Hepatocyte (in vitro differentiated cells): ENCODE results near the gene ROR1. TPM values are rescaled to one million over a fixed set of nuclear protein-coding genes. Genes with fewer than 3 reads are reported as not detected.

Source experiments
- DNase-seq: peaks from one replicate; pipeline ENCODE4 v3.0.0-alpha.2; 2016; ENCODE audit warnings: low spot score
- H2AFZ ChIP-seq: fragments of 200-600 bp; sonication (generic); 2 replicates; pipeline ENCODE4 v1.6.0; 2016; ENCODE audit warnings: antibody characterized with exemption, mild to moderate bottlenecking
- H3K27ac ChIP-seq: fragments of 200-600 bp; sonication (generic); 2 replicates; pipeline ENCODE4 v1.5.1; 2016; ENCODE audit warnings: mild to moderate bottlenecking
- H3K27me3 ChIP-seq: fragments of 200-600 bp; sonication (generic); 2 replicates; pipeline ENCODE4 v1.6.1; 2016
- H3K36me3 ChIP-seq: fragments of 200-600 bp; sonication (generic); replicated peaks from 2 replicates; pipeline ENCODE4 v1.5.1; 2016; ENCODE audit warnings: low read depth; ENCODE audit not compliant: insufficient read depth
- H3K4me1 ChIP-seq: fragments of 200-600 bp; sonication (generic); 2 replicates; pipeline ENCODE4 v1.5.1; 2016; ENCODE audit warnings: mild to moderate bottlenecking, moderate library complexity; ENCODE audit not compliant: insufficient read depth
- H3K4me2 ChIP-seq: fragments of 200-600 bp; sonication (generic); 2 replicates; pipeline ENCODE4 v1.6.0; 2016
- H3K4me3 ChIP-seq: fragments of 200-600 bp; sonication (generic); 2 replicates; pipeline ENCODE4 v1.5.1; 2016; ENCODE audit warnings: mild to moderate bottlenecking
- H3K79me2 ChIP-seq: fragments of 200-600 bp; sonication (generic); 2 replicates; pipeline ENCODE4 v1.6.0; 2017; ENCODE audit warnings: mild to moderate bottlenecking
- H3K9me2 ChIP-seq: fragments of 200-600 bp; sonication (generic); replicated peaks from 2 replicates; pipeline ENCODE4 v1.6.0; 2017; ENCODE audit warnings: mild to moderate bottlenecking; ENCODE audit not compliant: insufficient read depth
- H3K9me3 ChIP-seq: fragments of 200-600 bp; sonication (generic); 2 replicates; pipeline ENCODE4 v1.5.1; 2016; ENCODE audit warnings: low read depth, mild to moderate bottlenecking
- H4K20me1 ChIP-seq: fragments of 200-600 bp; sonication (generic); 2 replicates; pipeline ENCODE4 v1.6.0; 2016; ENCODE audit warnings: mild to moderate bottlenecking; ENCODE audit not compliant: insufficient read depth, poor library complexity, severe bottlenecking
- EZH2 ChIP-seq: fragments of 200-600 bp; sonication (generic); IDR thresholded peaks from 2 replicates; pipeline ENCODE4 v1.6.1; 2016; ENCODE audit warnings: antibody characterized with exemption, mild to moderate bottlenecking, borderline replicate concordance
- EZH2phosphoT487 ChIP-seq: fragments of 200-600 bp; sonication (generic); IDR thresholded peaks from one replicate; pipeline ENCODE4 v1.6.1; 2018; ENCODE audit warnings: antibody characterized with exemption, mild to moderate bottlenecking, low read depth, moderate library complexity; ENCODE audit not compliant: unreplicated experiment, severe bottlenecking
- WGBS: methylation state at CpG from one replicate; pipeline ENCODE4 v1.1.6; 2016; ENCODE audit warnings: low lambda C conversion rate; ENCODE audit errors: missing lambda C conversion rate; 5-methylcytosine and 5-hydroxymethylcytosine counted together
- polyA plus RNA-seq: library from polyadenylated mRNA; unstranded; fragments of >200 nt; fragmentation: Nextera tagmentation; extraction: Ambion mirVana; gene quantifications from 2 replicates; pipeline ENCODE4 v1.2.1, GENCODE V29; 2016
- total RNA-seq: library from RNA; depleted of rRNA; stranded (reverse); fragments of >200 nt; gene quantifications from 2 replicates; pipeline ENCODE4 v1.2.3, GENCODE V29; 2014
- TF ChIP-seq, protein P1 (sequence below): fragments of 200-600 bp; sonication (generic); IDR thresholded peaks from 2 replicates; pipeline ENCODE4 v1.5.1; 2016; ENCODE audit warnings: antibody characterized with exemption, mild to moderate bottlenecking; ENCODE audit not compliant: poor library complexity

ROR1 gene
- total and polyA plus RNA-seq, 2 experiments from 2014 or later: 16.4 to 27.7 TPM

DNA sequence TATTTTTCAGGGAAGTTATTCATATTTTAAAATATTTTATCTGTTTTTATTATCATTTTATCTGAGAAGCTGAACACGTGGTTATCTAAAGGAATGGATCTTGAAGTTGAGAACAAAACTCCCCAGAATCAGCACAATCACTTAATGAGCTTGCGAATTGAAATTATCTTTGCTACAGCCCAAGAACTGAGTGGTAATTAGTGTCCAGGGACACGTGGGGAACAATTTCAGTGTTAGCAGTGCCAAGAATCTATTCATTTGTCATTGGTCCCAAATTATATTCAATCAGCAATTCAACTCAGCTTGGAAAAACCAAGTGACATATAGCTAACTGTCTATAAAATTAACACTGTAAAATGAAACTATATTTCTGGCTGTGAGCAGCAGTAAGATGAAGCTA lies 232.0 kb downstream of the ROR1 start:
- no peak overlapping the region for H3K4me3 ChIP-seq
- no peak for DNase-seq
- 73% methylated on average over 3 of the region's 3 CpGs for WGBS
- no peaks in the 10 kb centered on the region for H3K9me3 ChIP-seq
- no peaks in the 10 kb centered on the region for H3K27me3 ChIP-seq
- H2AFZ ChIP-seq: no peak overlapping the region
- H3K4me1 ChIP-seq: no peaks in the 10 kb centered on the region
- no peak overlapping the region for H3K4me2 ChIP-seq
- H3K36me3 ChIP-seq: no peaks in the 10 kb centered on the region
- H3K27ac ChIP-seq: no peak overlapping the region
- no peaks in the 10 kb centered on the region for H3K9me2 ChIP-seq
- H3K79me2 ChIP-seq: peaks cover 20% of the 10 kb centered on the region
- TF ChIP-seq EZH2 (no peak), EZH2phosphoT487 (no peak)
- TF ChIP-seq, protein P1, sequence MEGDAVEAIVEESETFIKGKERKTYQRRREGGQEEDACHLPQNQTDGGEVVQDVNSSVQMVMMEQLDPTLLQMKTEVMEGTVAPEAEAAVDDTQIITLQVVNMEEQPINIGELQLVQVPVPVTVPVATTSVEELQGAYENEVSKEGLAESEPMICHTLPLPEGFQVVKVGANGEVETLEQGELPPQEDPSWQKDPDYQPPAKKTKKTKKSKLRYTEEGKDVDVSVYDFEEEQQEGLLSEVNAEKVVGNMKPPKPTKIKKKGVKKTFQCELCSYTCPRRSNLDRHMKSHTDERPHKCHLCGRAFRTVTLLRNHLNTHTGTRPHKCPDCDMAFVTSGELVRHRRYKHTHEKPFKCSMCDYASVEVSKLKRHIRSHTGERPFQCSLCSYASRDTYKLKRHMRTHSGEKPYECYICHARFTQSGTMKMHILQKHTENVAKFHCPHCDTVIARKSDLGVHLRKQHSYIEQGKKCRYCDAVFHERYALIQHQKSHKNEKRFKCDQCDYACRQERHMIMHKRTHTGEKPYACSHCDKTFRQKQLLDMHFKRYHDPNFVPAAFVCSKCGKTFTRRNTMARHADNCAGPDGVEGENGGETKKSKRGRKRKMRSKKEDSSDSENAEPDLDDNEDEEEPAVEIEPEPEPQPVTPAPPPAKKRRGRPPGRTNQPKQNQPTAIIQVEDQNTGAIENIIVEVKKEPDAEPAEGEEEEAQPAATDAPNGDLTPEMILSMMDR: no peak
- no peaks in the 10 kb centered on the region for H4K20me1 ChIP-seq

DNA sequence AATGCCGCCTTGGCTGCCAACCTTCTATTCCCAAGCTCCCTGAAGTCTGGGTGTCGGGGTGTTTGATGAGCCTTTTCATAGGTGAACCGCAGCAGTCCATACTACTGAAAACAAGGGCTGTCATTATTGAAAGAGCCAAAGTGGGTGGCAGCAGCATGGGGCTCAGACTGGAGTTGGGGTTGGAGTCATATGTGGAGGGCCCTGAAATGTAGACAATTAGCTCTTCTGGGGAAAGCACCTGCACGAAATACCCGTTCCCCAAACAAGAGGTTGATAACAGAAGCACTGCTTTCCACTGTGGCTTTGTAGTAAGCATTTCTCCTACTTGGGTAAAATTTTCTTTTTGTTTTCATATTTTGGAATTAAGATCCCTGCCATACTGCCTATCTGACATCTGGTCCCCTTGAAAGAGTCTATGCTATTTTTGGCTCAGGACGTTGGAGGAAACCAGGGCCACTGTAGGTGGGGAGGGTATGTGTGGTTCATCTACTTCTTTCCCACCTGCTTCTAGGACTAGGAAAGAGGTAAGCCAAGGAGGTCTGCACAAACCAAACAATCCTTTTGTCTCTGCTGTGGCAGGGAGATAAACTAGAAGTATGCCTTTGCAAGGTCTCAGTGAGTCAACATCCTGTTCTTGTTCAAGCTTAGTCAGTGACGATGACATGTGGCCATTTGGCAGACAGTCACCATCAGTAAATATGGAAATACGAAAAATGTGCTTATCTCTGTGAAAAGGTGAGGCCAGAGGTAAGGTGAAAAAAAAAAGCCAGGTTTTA lies 232.6 kb downstream of the ROR1 start:
- Histone ChIP-seq H3K27me3 (no peaks in the 10 kb centered on the region), H3K4me1 (no peaks in the 10 kb centered on the region), H3K79me2 (peaks cover 20% of the 10 kb centered on the region), H3K4me3 (no peak overlapping the region), H3K36me3 (no peaks in the 10 kb centered on the region), H3K4me2 (no peak overlapping the region), H3K9me2 (no peaks in the 10 kb centered on the region), H2AFZ (no peak overlapping the region), H3K9me3 (no peaks in the 10 kb centered on the region), H3K27ac (peak overlapping the region; percentile 57), H4K20me1 (no peaks in the 10 kb centered on the region)
- peak; percentile 22 for DNase-seq
- TF ChIP-seq EZH2phosphoT487 (no peak), EZH2 (no peak)
- TF ChIP-seq, protein P1: no peak
- 61% methylated on average over 8 of the region's 8 CpGs for WGBS

DNA sequence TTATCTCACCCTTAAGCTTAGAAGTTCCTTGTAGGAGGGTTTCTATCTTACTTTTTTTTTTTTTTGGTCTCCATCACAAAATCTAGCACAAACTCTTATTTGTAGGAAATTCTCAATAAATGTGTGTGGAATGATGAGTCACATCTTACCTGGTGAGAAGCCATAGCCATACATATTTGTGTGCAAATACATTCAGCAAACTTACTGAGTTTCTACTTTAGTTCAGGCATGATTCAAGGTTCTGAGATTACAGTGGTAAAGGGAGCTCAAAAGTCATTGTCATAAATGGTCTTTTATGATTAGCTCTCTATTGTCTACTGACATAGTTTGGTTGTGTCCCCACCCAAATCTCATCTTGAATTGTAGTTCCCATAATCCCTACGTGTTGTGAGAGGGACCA lies 236.5 kb downstream of the ROR1 start:
- H3K27ac ChIP-seq: no peak overlapping the region
- 76% methylated on average over 1 of the region's 1 CpG for WGBS

More for the DNA sequence above, 236.5 kb downstream of the ROR1 start:
- no peaks in the 10 kb centered on the region for H4K20me1 ChIP-seq
- H3K36me3 ChIP-seq: no peaks in the 10 kb centered on the region
- H3K79me2 ChIP-seq: peaks cover 4% of the 10 kb centered on the region
- TF ChIP-seq, protein P1: no peak
- TF ChIP-seq EZH2: no peak
- TF ChIP-seq EZH2phosphoT487: no peak
- H3K4me2 ChIP-seq: no peak overlapping the region
- H3K4me1 ChIP-seq: no peaks in the 10 kb centered on the region
- DNase-seq: no peak
- H3K4me3 ChIP-seq: no peak overlapping the region
- no peaks in the 10 kb centered on the region for H3K9me2 ChIP-seq
- H3K27me3 ChIP-seq: no peaks in the 10 kb centered on the region
- no peak overlapping the region for H2AFZ ChIP-seq
- H3K9me3 ChIP-seq: no peaks in the 10 kb centered on the region
